ENCODE measurements around the gene DAB1. TPM values are rescaled to one million over a fixed set of nuclear protein-coding genes. Genes with fewer than 3 reads are reported as not detected.

DAB1 gene
- polyA plus RNA-seq, 3 donors: not detected

GRCh38 chr1:57061369-57061768 is 362.5 kb downstream of the DAB1 start:
- no peaks in the 10 kb centered on the region for H3K4me1 ChIP-seq (ENCODE audit: control insufficient read depth in 1 of 2, insufficient read depth in 2 of 2, low read length in 2 of 2)
- 80% methylated on average over 1 of the region's 1 CpG for WGBS (ENCODE audit: insufficient coverage)
- H3K9me3 ChIP-seq (replicated peaks in 1 of 2; ENCODE audit: control insufficient read depth in 1 of 2, insufficient read depth in 1 of 2, low read length in 2 of 2): no peaks in the 10 kb centered on the region
- H3K27me3 Mint-ChIP-seq (ENCODE audit: low read depth in 3 of 3): peaks cover 0 to 2% (median 2%) of the 10 kb centered on the region in 3 donors
- no peaks in the 10 kb centered on the region for H3K27me3 ChIP-seq (ENCODE audit: control insufficient read depth in 2 of 2, insufficient read depth in 2 of 2, low read length in 2 of 2)
- H3K4me3 Mint-ChIP-seq: no peak overlapping the region
- no peaks in the 10 kb centered on the region for H3K79me2 ChIP-seq (ENCODE audit: insufficient read depth, low read length)
- peaks cover 0 to 9% (median 2%) of the 10 kb centered on the region in 7 donors for H3K9me3 Mint-ChIP-seq
- no peak for DNase-seq
- intact Hi-C loops (cut with micrococcal nuclease): no loop called here
- H3K4me3 ChIP-seq (replicated peaks in 1 of 3; ENCODE audit: low read depth in 2 of 3, low read length in 3 of 3): no peak overlapping the region
- H4K20me1 ChIP-seq (ENCODE audit: insufficient read depth, low read length): no peaks in the 10 kb centered on the region
- H3K27ac Mint-ChIP-seq: no peak overlapping the region
- no peak overlapping the region for H3K9ac ChIP-seq (ENCODE audit: insufficient read depth, low read length, poor library complexity, severe bottlenecking)
- no peak overlapping the region for H3K4me2 ChIP-seq (replicated peaks; ENCODE audit: extremely low read depth, low read length, poor library complexity, severe bottlenecking)
- no peaks in the 10 kb centered on the region for H3K36me3 ChIP-seq (replicated peaks in 1 of 2; ENCODE audit: control insufficient read depth in 1 of 2, insufficient read depth in 2 of 2, low read length in 2 of 2)
- no peak overlapping the region for H2AFZ ChIP-seq (ENCODE audit: insufficient read depth, low read depth, low read length, poor library complexity, severe bottlenecking)
- TF ChIP-seq CTCF (IDR thresholded peaks at IDR 0.05): no peak
- H3K27ac ChIP-seq (ENCODE audit: low read depth in 1 of 2, low read length in 2 of 2): no peak overlapping the region
- H3K36me3 Mint-ChIP-seq: no peaks in the 10 kb centered on the region
- no peaks in the 10 kb centered on the region for H3K4me1 Mint-ChIP-seq

- no peak for TF ChIP-seq CTCF (IDR thresholded peaks at IDR 0.05)
- Mint-ChIP-seq H3K4me3 (no peak overlapping the region), H3K27me3 (ENCODE audit: low read depth in 3 of 3) (peaks cover 0 to 2% (median 2%) of the 10 kb centered on the region in 3 donors), H3K9me3 (peaks cover 0 to 9% (median 2%) of the 10 kb centered on the region in 7 donors), H3K36me3 (no peaks in the 10 kb centered on the region), H3K4me1 (no peaks in the 10 kb centered on the region), H3K27ac (no peak overlapping the region)
- Histone ChIP-seq H3K4me3 (replicated peaks in 1 of 3; ENCODE audit: low read depth in 2 of 3, low read length in 3 of 3) (no peak overlapping the region), H3K4me1 (ENCODE audit: control insufficient read depth in 1 of 2, insufficient read depth in 2 of 2, low read length in 2 of 2) (no peaks in the 10 kb centered on the region), H2AFZ (ENCODE audit: insufficient read depth, low read depth, low read length, poor library complexity, severe bottlenecking) (no peak overlapping the region), H3K9ac (ENCODE audit: insufficient read depth, low read length, poor library complexity, severe bottlenecking) (no peak overlapping the region), H3K36me3 (replicated peaks in 1 of 2; ENCODE audit: control insufficient read depth in 1 of 2, insufficient read depth in 2 of 2, low read length in 2 of 2) (no peaks in the 10 kb centered on the region), H4K20me1 (ENCODE audit: insufficient read depth, low read length) (no peaks in the 10 kb centered on the region), H3K27me3 (ENCODE audit: control insufficient read depth in 2 of 2, insufficient read depth in 2 of 2, low read length in 2 of 2) (no peaks in the 10 kb centered on the region), H3K79me2 (ENCODE audit: insufficient read depth, low read length) (no peaks in the 10 kb centered on the region), H3K4me2 (replicated peaks; ENCODE audit: extremely low read depth, low read length, poor library complexity, severe bottlenecking) (no peak overlapping the region), H3K9me3 (replicated peaks in 1 of 2; ENCODE audit: control insufficient read depth in 1 of 2, insufficient read depth in 1 of 2, low read length in 2 of 2) (no peaks in the 10 kb centered on the region), H3K27ac (ENCODE audit: low read depth in 1 of 2, low read length in 2 of 2) (no peak overlapping the region)
- intact Hi-C loops (cut with micrococcal nuclease): no loop called here
- no peak for DNase-seq
- 92% methylated on average over 2 of the region's 3 CpGs for WGBS (ENCODE audit: insufficient coverage)
Observed at GRCh38 chr1:57060451-57060850, 363.4 kb downstream of the DAB1 start.

Data from CD14-positive monocyte (primary cell).